HCT116 (cell line): Measurements from ENCODE around the gene HIPK2. TPM values are rescaled to one million over a fixed set of nuclear protein-coding genes. Genes with fewer than 3 reads are reported as not detected.
"Not testable (repeated sequence)": the region's sequence is repeated elsewhere in the genome, so short reads cannot be mapped to it uniquely, and the experiment has no call there.

Source experiments
- ATAC-seq: fragments of 200-7000 bp; cut with Tn5 transposase; 2 replicates; pipeline ENCODE4 v1.9.1; 2020; ENCODE audit warnings: mild to moderate bottlenecking, moderate library complexity
- BruUV-seq: library from RNA; stranded (reverse); fragments of 400-500 nt; replicated peaks from 2 replicates; lab custom pipeline; 2021; lab: Mats Ljungman, UMichigan
- CTCF ChIA-PET: fragments of 300-600 bp; sonication (Branson Sonifier 250); formaldehyde crosslinking; loops from one replicate; lab custom pipeline; 2021; ENCODE audit warnings: antibody characterized with exemption; lab: Charles Lee
- POLR2A ChIA-PET: fragments of 300-600, 350-600 bp; sonication (Branson Sonifier 250); formaldehyde crosslinking; loops from one replicate; lab custom pipeline; 2021; ENCODE audit warnings: antibody characterized with exemption; lab: Charles Lee
- RAD21 ChIA-PET, 2 experiments: fragments of 300-600 bp; sonication (Branson Sonifier 250); formaldehyde crosslinking; loops; one replicate each; lab custom pipeline; 2023; ENCODE audit warnings: low total read pairs in 2 of 2; ENCODE audit not compliant: uncharacterized antibody in 2 of 2, unreplicated experiment in 2 of 2, low non-redundant PET in 1 of 2; lab: Charles Lee
- DNase-seq: peaks from one replicate; pipeline ENCODE4 v3.0.0-alpha.2; 2010; ENCODE audit warnings: low read depth, low spot score
- H2AFZ ChIP-seq: fragments of 200-600 bp; shearing (Covaris generic), sonication (generic); 2 replicates; pipeline ENCODE4 v1.6.1; 2017; ENCODE audit warnings: low read depth, mixed run types, mixed read lengths, antibody characterized with exemption, low read length; ENCODE audit not compliant: poor library complexity, severe bottlenecking
- H3K27ac ChIP-seq: 2 replicates; pipeline ENCODE4 v1.5.1; 2012; ENCODE audit warnings: low read depth, low read length
- H3K27me3 ChIP-seq: fragments of 200-600 bp; sonication (generic); 2 replicates; pipeline ENCODE4 v1.6.1; 2016; ENCODE audit warnings: mixed run types, low read length, mixed read lengths; ENCODE audit not compliant: insufficient read depth
- H3K36me3 ChIP-seq, 2 experiments: fragments of 200-500 bp in 1 of 2; fragments of 200-600 bp in 1 of 2; sonication (Bioruptor generic) in 1 of 2; sonication (generic) in 1 of 2; 2 replicates each; pipeline versions ENCODE4 v1.5.1 to v1.6.1; 2014 to 2016; ENCODE audit warnings: low read length in 2 of 2, inconsistent platforms in 1 of 2, mixed read lengths in 1 of 2, mixed run types in 1 of 2; ENCODE audit not compliant: insufficient read depth in 2 of 2, control insufficient read depth in 1 of 2
- H3K4me1 ChIP-seq, 2 experiments: fragments of 200-600 bp in 1 of 2; sonication (generic) in 1 of 2; 2 replicates each; pipeline versions ENCODE4 v1.5.1 to v1.6.1; 2012 to 2017; ENCODE audit warnings: low read length in 2 of 2, inconsistent platforms in 1 of 2, mild to moderate bottlenecking in 1 of 2, mixed read lengths in 1 of 2, mixed run types in 1 of 2, moderate library complexity in 1 of 2; ENCODE audit not compliant: insufficient read depth in 2 of 2, control insufficient read depth in 1 of 2
- H3K4me2 ChIP-seq: fragments of 200-600 bp; sonication (generic); 2 replicates; pipeline ENCODE4 v1.6.1; 2017; ENCODE audit warnings: mixed run types, low read length, mixed read lengths
- H3K4me3 ChIP-seq, 2 experiments: fragments of 200-600 bp in 1 of 2; sonication (generic) in 1 of 2; replicated peaks in 1 of 2; 2 replicates each; pipeline ENCODE4 v1.5.1; 2011 to 2016; ENCODE audit warnings: low read length in 2 of 2, control low read depth in 1 of 2, low read depth in 1 of 2, mild to moderate bottlenecking in 1 of 2, mixed read lengths in 1 of 2, mixed run types in 1 of 2
- H3K79me2 ChIP-seq: fragments of 200-600 bp; sonication (generic); 2 replicates; pipeline ENCODE4 v1.6.1; 2017; ENCODE audit warnings: mild to moderate bottlenecking, mixed run types, low read length, moderate library complexity, mixed read lengths; ENCODE audit not compliant: insufficient read depth
- H3K9ac ChIP-seq: fragments of 200-600 bp; sonication (generic); 2 replicates; pipeline ENCODE4 v1.6.1; 2016; ENCODE audit warnings: low read length, mixed read lengths
- H3K9me2 ChIP-seq: fragments of 200-600 bp; sonication (generic), shearing (Covaris generic); 2 replicates; pipeline ENCODE4 v1.6.1; 2017; ENCODE audit warnings: mixed run types, mild to moderate bottlenecking, moderate library complexity; ENCODE audit not compliant: insufficient read depth
- H3K9me3 ChIP-seq, 2 experiments: fragments of 200-500 bp in 1 of 2; fragments of 200-600 bp in 1 of 2; sonication (Bioruptor generic) in 1 of 2; sonication (generic) in 1 of 2; 2 replicates each; pipeline ENCODE4 v1.6.1; 2014 to 2017; ENCODE audit warnings: low read length in 2 of 2, mixed read lengths in 2 of 2, inconsistent platforms in 1 of 2, low read depth in 1 of 2, mild to moderate bottlenecking in 1 of 2, mixed run types in 1 of 2, moderate library complexity in 1 of 2; ENCODE audit not compliant: control insufficient read depth in 1 of 2, insufficient read depth in 1 of 2
- H4K20me1 ChIP-seq: fragments of 200-600 bp; sonication (generic), shearing (Covaris generic); 2 replicates; pipeline ENCODE4 v1.6.1; 2017; ENCODE audit warnings: mixed run types, mild to moderate bottlenecking, moderate library complexity; ENCODE audit not compliant: insufficient read depth
- EZH2phosphoT487 ChIP-seq: fragments of 200-600 bp; IDR thresholded peaks from 2 replicates; pipeline ENCODE4 v1.6.1; 2018; ENCODE audit warnings: antibody characterized with exemption, borderline replicate concordance
- intact Hi-C: fragments of 100-400 bp; cut with micrococcal nuclease; formaldehyde crosslinking; loops from 2 replicates; pipeline ENCODE4 v1.10.0; 2022
- total RNA-seq: library from RNA; stranded (reverse); gene quantifications from one replicate; pipeline ENCODE4 v1.2.1, GENCODE V29; 2021; ENCODE audit not compliant: unreplicated experiment

The HIPK2 gene
- total RNA-seq, 1 experiment from 2014 or later, result 49.5 TPM

DNA sequence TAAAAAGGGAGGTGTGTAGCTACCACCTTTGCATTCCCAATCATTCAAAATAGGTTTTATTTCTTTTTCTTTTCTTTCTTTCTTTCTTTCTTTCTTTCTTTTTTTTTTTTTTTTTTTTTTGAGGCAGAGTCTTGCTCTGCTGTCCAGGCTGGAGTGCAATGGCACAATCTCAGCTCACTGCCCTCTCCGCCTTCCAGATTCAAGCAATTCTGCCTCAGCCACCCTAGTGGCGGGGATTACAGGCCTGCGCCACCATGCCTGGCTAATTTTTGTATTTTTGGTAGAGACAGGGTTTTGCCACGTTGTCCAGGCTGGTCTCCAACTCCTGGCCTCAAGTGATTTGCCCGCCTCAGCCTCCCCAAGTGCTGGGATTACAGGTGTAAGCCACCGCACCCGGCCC lies 107.1 kb downstream of the HIPK2 start:
- H3K9me3 ChIP-seq, H3K4me2 ChIP-seq, H4K20me1 ChIP-seq, H2AFZ ChIP-seq, DNase-seq, intact Hi-C loops, H3K9ac ChIP-seq, H3K36me3 ChIP-seq, H3K27ac ChIP-seq, H3K79me2 ChIP-seq, H3K9me2 ChIP-seq, H3K27me3 ChIP-seq, CTCF ChIA-PET, BruUV-seq, POLR2A ChIA-PET, H3K4me3 ChIP-seq, ATAC-seq: not testable (repeated sequence)
- peaks cover 12 to 64% of the 10 kb centered on the region in 2 experiments for H3K4me1 ChIP-seq
- RAD21 ChIA-PET, result interaction anchor here in 1 of 2 experiments (0.7 kb wide), 1 partner anchor 354 kb away, joined by 3 read pairs; no protein-coding TSS in a partner anchor

DNA sequence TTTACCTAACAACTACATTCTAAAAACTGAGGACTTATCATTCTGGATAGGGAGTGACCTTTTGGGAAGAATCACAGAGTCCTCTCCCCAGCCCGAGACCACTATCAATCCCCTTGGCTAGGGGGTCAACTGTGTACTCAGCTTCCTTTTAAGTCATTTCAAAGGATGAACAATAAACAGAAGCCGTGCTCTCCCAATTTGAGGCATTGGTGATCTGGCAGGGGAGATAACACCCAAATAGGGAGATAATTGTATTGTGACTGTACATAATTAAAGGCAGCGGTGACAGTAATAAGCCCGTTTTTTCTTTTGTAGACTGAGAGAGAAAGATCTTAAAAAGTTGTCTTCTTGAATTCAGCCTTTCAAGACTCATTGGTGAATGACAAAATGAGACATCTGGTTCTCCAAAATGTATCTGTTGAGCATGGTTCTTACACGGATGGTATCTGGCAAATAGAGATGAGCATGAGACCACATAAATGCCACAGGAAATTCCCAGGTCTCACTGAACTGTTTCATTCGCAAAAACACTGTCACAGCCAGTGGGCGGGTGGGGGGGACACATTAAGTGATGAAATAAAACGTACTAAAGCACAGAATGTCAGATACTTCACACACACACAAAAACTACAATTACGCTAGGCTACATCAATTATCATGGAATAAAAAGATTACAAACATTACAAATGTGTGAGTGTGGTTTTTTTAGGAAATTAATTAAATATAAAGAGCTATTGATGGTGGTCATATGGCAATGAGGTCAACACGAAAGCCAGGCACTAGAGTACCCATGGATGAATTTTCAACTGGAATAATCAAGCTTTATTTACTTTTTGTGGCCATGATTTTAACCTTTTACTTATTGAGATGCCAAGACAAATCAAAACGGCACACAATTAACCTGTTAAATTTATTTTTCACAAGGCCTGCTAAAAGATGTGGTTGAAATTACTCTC lies 108.4 kb downstream of the HIPK2 start:
- POLR2A ChIA-PET, result no interaction called here
- H2AFZ ChIP-seq, result no peak overlapping the region
- BruUV-seq, result no TSS peak

More for the DNA sequence above, 108.4 kb downstream of the HIPK2 start:
- H3K79me2 ChIP-seq, result peaks cover 3% of the 10 kb centered on the region
- no peak overlapping the region for H3K4me2 ChIP-seq
- H3K27me3 ChIP-seq, result no peaks in the 10 kb centered on the region
- no peaks in the 10 kb centered on the region for H3K36me3 ChIP-seq
- ChIA-PET RAD21 (no interaction called here), CTCF (no interaction called here)
- DNase-seq (no peak), ATAC-seq (no peak)
- no peak overlapping the region for H3K4me3 ChIP-seq
- intact Hi-C loops, result loop anchor here (5.0 kb wide), 1 partner anchor 103 kb away; no protein-coding TSS in a partner anchor
- H3K9me3 ChIP-seq, result no peaks in the 10 kb centered on the region
- no peak for TF ChIP-seq EZH2phosphoT487
- H3K9ac ChIP-seq, result no peak overlapping the region
- no peaks in the 10 kb centered on the region for H4K20me1 ChIP-seq
- H3K27ac ChIP-seq, result no peak overlapping the region
- H3K9me2 ChIP-seq, result no peaks in the 10 kb centered on the region
- H3K4me1 ChIP-seq, result peaks cover 12 to 57% of the 10 kb centered on the region in 2 experiments
